Measurements from ENCODE around the gene FPR1.
A peak's percentile ranks its signal among the peaks of the same experiment; 100 is the strongest.

FPR1 gene

GRCh38 chr19:51727349-51727880 is 24.3 kb downstream of the FPR1 start:
- no peak overlapping the region for H3K4me3 ChIP-seq (ENCODE audit: control insufficient read depth, low read depth, low read length)
- no peak for DNase-seq (ENCODE audit: low read depth)
- TF ChIP-seq CTCF (IDR thresholded peaks at IDR 0.05; ENCODE audit: control insufficient read depth, insufficient read depth, low read depth, low read length, missing control alignments) = no peak

DNA sequence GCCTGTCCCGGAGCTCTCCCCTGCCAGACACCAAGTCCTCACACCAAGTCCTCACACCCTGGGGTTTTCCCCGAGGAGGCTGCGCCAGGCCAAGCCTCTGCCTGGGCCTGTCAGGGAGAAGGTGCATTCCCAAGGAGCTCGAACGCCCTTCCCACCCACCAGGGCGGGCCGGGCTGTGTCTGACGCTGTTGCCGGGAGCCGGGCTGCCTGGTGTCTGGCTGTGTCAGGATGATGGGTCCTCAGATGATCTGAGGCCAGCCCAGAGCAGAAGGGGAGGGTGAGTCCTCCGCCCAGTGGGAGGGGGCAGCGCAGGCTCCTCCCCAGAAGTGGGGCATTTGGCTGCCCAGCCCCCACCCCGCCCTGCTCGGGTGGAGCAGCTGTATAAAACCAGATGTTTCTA is 25.6 kb downstream of the FPR1 start:
- no peak overlapping the region for H3K4me3 ChIP-seq (ENCODE audit: control insufficient read depth, low read depth, low read length)
- no peak for TF ChIP-seq CTCF (IDR thresholded peaks at IDR 0.05; ENCODE audit: control insufficient read depth, insufficient read depth, low read depth, low read length, missing control alignments)
- peak; percentile 63 for DNase-seq (ENCODE audit: low read depth)

DNA sequence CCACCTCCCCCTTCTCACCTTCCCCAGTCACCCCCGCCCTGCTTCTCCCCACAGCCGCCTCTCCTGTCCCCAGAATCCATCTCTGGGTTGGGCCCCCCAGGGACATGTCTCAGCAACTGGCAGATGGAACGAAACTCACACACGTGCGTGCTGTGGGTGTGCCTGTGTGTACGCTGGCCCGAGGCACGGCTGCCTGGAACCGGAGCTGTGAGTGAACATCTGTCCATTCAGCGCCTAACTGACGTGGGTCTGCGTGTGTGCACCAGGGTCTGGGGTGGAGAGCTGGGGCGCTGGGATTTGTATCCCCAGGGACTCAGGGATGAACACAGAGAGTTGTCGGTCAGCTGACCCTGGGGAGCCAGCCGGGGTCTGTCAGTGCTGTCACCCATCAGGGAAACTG is 27.1 kb downstream of the FPR1 start:
- no peak for DNase-seq (ENCODE audit: low read depth)
- H3K4me3 ChIP-seq (ENCODE audit: control insufficient read depth, low read depth, low read length) = no peak overlapping the region
- TF ChIP-seq CTCF (IDR thresholded peaks at IDR 0.05; ENCODE audit: control insufficient read depth, insufficient read depth, low read depth, low read length, missing control alignments) = no peak

GRCh38 chr19:51722492-51722891 is 29.2 kb downstream of the FPR1 start:
- TF ChIP-seq CTCF (IDR thresholded peaks at IDR 0.05; ENCODE audit: control insufficient read depth, insufficient read depth, low read depth, low read length, missing control alignments) = no peak
- no peak overlapping the region for H3K4me3 ChIP-seq (ENCODE audit: control insufficient read depth, low read depth, low read length)
- DNase-seq (ENCODE audit: low read depth) = no peak

GRCh38 chr19:51721905-51722304 is 29.8 kb downstream of the FPR1 start:
- H3K4me3 ChIP-seq (ENCODE audit: control insufficient read depth, low read depth, low read length) = no peak overlapping the region
- DNase-seq (ENCODE audit: low read depth) = no peak
- no peak for TF ChIP-seq CTCF (IDR thresholded peaks at IDR 0.05; ENCODE audit: control insufficient read depth, insufficient read depth, low read depth, low read length, missing control alignments)

DNA sequence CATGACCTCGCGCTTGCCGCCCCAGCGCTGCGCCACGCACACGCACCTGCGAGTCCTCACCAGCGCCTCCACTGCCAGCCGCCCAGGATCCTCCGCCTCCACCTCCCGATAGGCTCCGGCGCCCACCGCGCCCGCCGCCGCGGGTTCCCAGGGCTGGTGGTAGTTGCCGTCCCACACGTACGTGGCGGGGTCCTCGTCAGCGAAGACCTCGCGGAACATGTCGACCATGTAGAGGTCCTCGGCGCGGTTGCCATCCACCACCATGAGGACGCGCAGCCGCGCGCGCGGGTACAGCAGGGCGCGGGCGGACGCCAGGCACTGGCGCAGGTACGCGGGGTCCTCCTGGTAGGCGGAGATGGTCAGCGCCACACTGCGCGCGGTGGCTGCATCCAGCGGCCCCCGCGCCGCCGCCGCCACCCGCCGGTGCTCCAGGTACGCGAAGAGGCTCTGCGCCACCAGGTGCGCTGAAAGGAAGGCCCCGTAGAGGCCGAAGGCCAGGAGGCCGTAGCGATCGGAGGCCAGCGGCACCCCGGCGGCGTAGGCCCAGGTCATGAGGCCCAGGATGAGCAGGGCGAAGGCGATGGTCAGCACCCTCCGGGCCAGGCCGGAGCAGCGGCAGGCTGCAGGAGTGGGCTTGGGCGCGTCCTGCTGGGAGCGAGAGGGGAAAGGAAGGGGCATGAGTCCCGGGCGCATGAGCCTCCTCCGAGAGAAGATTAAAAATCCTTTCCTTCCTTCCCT is 32.3 kb downstream of the FPR1 start:
- no peak for TF ChIP-seq CTCF (IDR thresholded peaks at IDR 0.05; ENCODE audit: control insufficient read depth, insufficient read depth, low read depth, low read length, missing control alignments)
- DNase-seq (ENCODE audit: low read depth) = no peak
- H3K4me3 ChIP-seq (ENCODE audit: control insufficient read depth, low read depth, low read length) = no peak overlapping the region

Data from AG09309 (cell line).